H1 (cell line): ENCODE data around the gene ARHGAP26. TPM values are rescaled to one million over a fixed set of nuclear protein-coding genes. Genes with fewer than 3 reads are reported as not detected.

Experiments used
- CTCF ChIA-PET: fragments of 300-600 bp; sonication (Branson Sonifier 250); formaldehyde crosslinking; loops from one replicate; lab custom pipeline; 2021; ENCODE audit not compliant: partially characterized antibody; lab: Charles Lee
- POLR2A ChIA-PET: fragments of 300-600 bp; sonication (Branson Sonifier 250); formaldehyde crosslinking; loops from one replicate; lab custom pipeline; 2021; ENCODE audit warnings: inconsistent platforms; ENCODE audit not compliant: partially characterized antibody; lab: Charles Lee
- DNase-seq, 2 experiments: peaks; one replicate each; pipeline versions ENCODE4 v3.0.0 to v3.0.0-alpha.2; 2010 to 2022; ENCODE audit warnings: low spot score in 2 of 2, low read depth in 1 of 2, mixed read lengths in 1 of 2
- FAIRE-seq: peaks from 2 replicates; lab custom pipeline; 2011; peaks lifted over from hg19 to GRCh38; lab: Jason Lieb, UNC
- H2AFZ ChIP-seq: 2 replicates; pipeline ENCODE4 v1.8.1; 2012; ENCODE audit warnings: low read length, inconsistent platforms
- H2AK5ac ChIP-seq: 2 replicates; pipeline ENCODE4 v1.6.1; 2013; ENCODE audit warnings: low read depth, low read length
- H2BK120ac ChIP-seq: replicated peaks from 2 replicates; pipeline ENCODE3; 2013; ENCODE audit warnings: low read depth, low read length, inconsistent platforms
- H2BK12ac ChIP-seq: 2 replicates; pipeline ENCODE4 v1.6.1; 2013; ENCODE audit warnings: low read depth, low read length
- H2BK15ac ChIP-seq: 2 replicates; pipeline ENCODE4 v1.6.1; 2013; ENCODE audit warnings: low read length
- H2BK20ac ChIP-seq: 2 replicates; pipeline ENCODE4 v1.6.1; 2013; ENCODE audit warnings: low read length
- H2BK5ac ChIP-seq: 2 replicates; pipeline ENCODE4 v1.6.1; 2013; ENCODE audit warnings: low read depth, low read length
- H3K14ac ChIP-seq: 2 replicates; pipeline ENCODE4 v1.6.1; 2013; ENCODE audit warnings: inconsistent platforms; ENCODE audit not compliant: insufficient read length
- H3K18ac ChIP-seq: 2 replicates; pipeline ENCODE4 v1.6.1; 2013; ENCODE audit warnings: low read length; ENCODE audit errors: extremely low read depth
- H3K23ac ChIP-seq: 2 replicates; pipeline ENCODE4 v1.6.1; 2013; ENCODE audit warnings: inconsistent platforms; ENCODE audit not compliant: insufficient read length
- H3K23me2 ChIP-seq: 2 replicates; pipeline ENCODE4 v1.6.1; 2013; ENCODE audit warnings: low read depth, low read length
- H3K27ac ChIP-seq: 2 replicates; pipeline ENCODE4 v1.6.1; 2011; ENCODE audit warnings: low read depth, low read length, inconsistent platforms
- H3K27me3 ChIP-seq, 4 experiments: replicated peaks in 1 of 4; 1 replicate in 1 of 4; 2 replicates in 3 of 4; pipeline versions ENCODE4 v1.6.1 to v1.8.1; 2011 to 2013; ENCODE audit warnings: low read length in 3 of 4, mild to moderate bottlenecking in 3 of 4, inconsistent platforms in 2 of 4, mixed read lengths in 2 of 4, moderate library complexity in 1 of 4; ENCODE audit not compliant: control insufficient read depth in 3 of 4, insufficient read depth in 3 of 4; ENCODE audit errors: extremely low read depth in 1 of 4
- H3K36me3 ChIP-seq, 4 experiments: 2 replicates each; pipeline versions ENCODE4 v1.6.1 to v1.8.1; 2011 to 2013; ENCODE audit warnings: mild to moderate bottlenecking in 4 of 4, low read length in 3 of 4, moderate library complexity in 2 of 4, control low read depth in 1 of 4, inconsistent platforms in 1 of 4; ENCODE audit not compliant: insufficient read depth in 4 of 4, control insufficient read depth in 2 of 4
- H3K4ac ChIP-seq: replicated peaks from 2 replicates; pipeline ENCODE3; 2013; ENCODE audit warnings: low read length, low read depth, mixed read lengths, inconsistent platforms; ENCODE audit not compliant: insufficient read length
- H3K4me1 ChIP-seq, 4 experiments: replicated peaks in 1 of 4; 1 replicate in 1 of 4; 2 replicates in 3 of 4; pipeline versions ENCODE4 v1.6.1 to v1.8.1; 2011 to 2013; ENCODE audit warnings: low read length in 3 of 4, inconsistent platforms in 2 of 4, mixed read lengths in 1 of 4; ENCODE audit not compliant: insufficient read depth in 4 of 4, control insufficient read depth in 3 of 4
- H3K4me2 ChIP-seq, 2 experiments: 2 replicates each; pipeline versions ENCODE4 v1.6.1 to v1.8.1; 2011 to 2013; ENCODE audit warnings: low read depth in 2 of 2, low read length in 2 of 2, control low read depth in 1 of 2, inconsistent platforms in 1 of 2, mild to moderate bottlenecking in 1 of 2; ENCODE audit not compliant: insufficient read depth in 1 of 2
- H3K4me3 ChIP-seq, 4 experiments: fragments of 200-600, 300-600 bp in 1 of 4; sonication (generic), shearing (Covaris generic), sonication (Bioruptor Twin) in 1 of 4; 2 replicates each; pipeline versions ENCODE4 v1.5.1 to v1.8.1; 2011 to 2016; ENCODE audit warnings: low read length in 4 of 4, low read depth in 3 of 4, control low read depth in 2 of 4, inconsistent platforms in 2 of 4, mild to moderate bottlenecking in 2 of 4, mixed read lengths in 1 of 4, moderate library complexity in 1 of 4; ENCODE audit not compliant: insufficient read depth in 2 of 4; ENCODE audit errors: extremely low read depth in 1 of 4
- H3K56ac ChIP-seq: replicated peaks from 2 replicates; pipeline ENCODE3; 2013; ENCODE audit warnings: low read depth, mild to moderate bottlenecking, mixed read lengths, low read length, inconsistent platforms; ENCODE audit not compliant: insufficient read length
- H3K79me1 ChIP-seq: 2 replicates; pipeline ENCODE4 v1.6.1; 2013; ENCODE audit warnings: low read depth, low read length, control low read depth
- H3K79me2 ChIP-seq, 2 experiments: 2 replicates each; pipeline versions ENCODE4 v1.6.1 to v1.8.1; 2012 to 2013; ENCODE audit warnings: low read length in 2 of 2, mild to moderate bottlenecking in 2 of 2, inconsistent platforms in 1 of 2; ENCODE audit not compliant: insufficient read depth in 2 of 2, control insufficient read depth in 1 of 2
- H3K9ac ChIP-seq, 4 experiments: replicated peaks in 1 of 4; 1 replicate in 1 of 4; 2 replicates in 3 of 4; pipeline versions ENCODE4 v1.6.1 to v1.8.1; 2011 to 2013; ENCODE audit warnings: low read depth in 3 of 4, low read length in 3 of 4, control low read depth in 2 of 4, mild to moderate bottlenecking in 2 of 4, moderate library complexity in 2 of 4, inconsistent platforms in 1 of 4; ENCODE audit errors: extremely low read depth in 1 of 4
- H3K9me3 ChIP-seq, 2 experiments: 2 replicates each; pipeline versions ENCODE4 v1.6.1 to v1.8.1; 2012 to 2013; ENCODE audit warnings: mild to moderate bottlenecking in 2 of 2, moderate library complexity in 2 of 2, control low read depth in 1 of 2, inconsistent platforms in 1 of 2, low read depth in 1 of 2, low read length in 1 of 2, mixed read lengths in 1 of 2; ENCODE audit not compliant: insufficient read depth in 2 of 2
- H4K20me1 ChIP-seq, 2 experiments: replicated peaks in 1 of 2; 2 replicates each; pipeline versions ENCODE3 to v1.8.1; 2011 to 2013; ENCODE audit warnings: inconsistent platforms in 2 of 2, low read length in 2 of 2, mild to moderate bottlenecking in 1 of 2; ENCODE audit not compliant: insufficient read depth in 2 of 2, control insufficient read depth in 1 of 2
- H4K5ac ChIP-seq: 2 replicates; pipeline ENCODE4 v1.6.1; 2013; ENCODE audit warnings: low read length, low read depth, mixed read lengths, inconsistent platforms; ENCODE audit not compliant: insufficient read length
- H4K8ac ChIP-seq: 2 replicates; pipeline ENCODE4 v1.8.0; 2013; ENCODE audit warnings: mild to moderate bottlenecking, moderate library complexity, low read length, inconsistent platforms; ENCODE audit not compliant: insufficient read depth; ENCODE audit errors: extremely low read depth
- H4K91ac ChIP-seq: replicated peaks from 2 replicates; pipeline ENCODE3; 2013; ENCODE audit warnings: low read length, mixed read lengths, inconsistent platforms; ENCODE audit not compliant: insufficient read length
- BRCA1 ChIP-seq: IDR thresholded peaks from 2 replicates; pipeline ENCODE4 v1.6.1; 2012; ENCODE audit warnings: low read depth, low read length, improper control_type of control experiment
- CBX8 ChIP-seq: fragments of 300-800, 300-1000 bp; sonication (generic); IDR thresholded peaks from 2 replicates; pipeline ENCODE4 v1.7.1; 2016; ENCODE audit warnings: low read depth, low read length, borderline replicate concordance
- EZH2 ChIP-seq: fragments of 200-600 bp; sonication (generic); IDR thresholded peaks from 2 replicates; pipeline ENCODE4 v1.7.1; 2012; ENCODE audit warnings: low read depth, mild to moderate bottlenecking, moderate library complexity, low read length, inconsistent platforms; ENCODE audit not compliant: severe bottlenecking
- KDM4A ChIP-seq: IDR thresholded peaks from one replicate; pipeline ENCODE4 v1.7.1; 2012; ENCODE audit warnings: low read depth, mild to moderate bottlenecking, moderate library complexity, low read length, inconsistent platforms; ENCODE audit not compliant: severe bottlenecking
- SP1 ChIP-seq: IDR thresholded peaks from 2 replicates; pipeline ENCODE4 v1.6.1; 2011; ENCODE audit warnings: low read depth, low read length
- SP2 ChIP-seq: IDR thresholded peaks from 2 replicates; pipeline ENCODE4 v1.6.1; 2012; ENCODE audit warnings: mild to moderate bottlenecking, low read length, inconsistent platforms
- TBP ChIP-seq: IDR thresholded peaks from 2 replicates; pipeline ENCODE4 v1.6.1; 2011; ENCODE audit warnings: low read depth, low read length, improper control_type of control experiment
- WGBS, 2 experiments: shearing (Covaris generic) in 1 of 2; methylation state at CpG; one replicate each; pipeline versions ENCODE4 v1.1.6 to v1.1.7; 2013 to 2015; ENCODE audit warnings: low lambda C conversion rate in 2 of 2, mixed read lengths in 2 of 2, inconsistent platforms in 1 of 2, low coverage in 1 of 2, missing lambda C conversion rate in 1 of 2; ENCODE audit not compliant: insufficient replicate concordance in 2 of 2, insufficient coverage in 1 of 2, insufficient read length in 1 of 2; ENCODE audit errors: extremely low coverage in 1 of 2, missing lambda C conversion rate in 1 of 2; 5-methylcytosine and 5-hydroxymethylcytosine counted together
- polyA plus RNA-seq, 7 experiments: library from polyadenylated mRNA; depleted of rRNA in 3 of 7; stranded (reverse) in 5 of 7; unstranded in 2 of 7; fragments of >200 nt in 5 of 7; fragments of 200-250 nt in 2 of 7; gene quantifications; 1 replicate in 5 of 7; 2 replicates in 1 of 7; 4 replicates in 1 of 7; pipeline versions ENCODE4 v1.2.1 to v1.2.3, GENCODE V29; 2011 to 2013; ENCODE audit warnings: missing spikeins in 2 of 7, mixed read lengths in 2 of 7
- total RNA-seq: library from RNA; stranded (reverse); fragmentation: NEBNext Ultra II Directional; extraction: Animal tissue kit (Norgen Biotek cat#: 25700); gene quantifications from 2 replicates; pipeline ENCODE4 v1.2.1, GENCODE V29; 2021
- TF ChIP-seq, protein P1 (sequence below): IDR thresholded peaks from 2 replicates; pipeline ENCODE4 v1.6.1; 2012; ENCODE audit warnings: low read length, inconsistent platforms

Gene ARHGAP26
- total and polyA plus RNA-seq, 2 of the 8 experiments (the other 6 are each of a cell fraction or from before 2014, with no cell fraction given), result 7.1 to 24.8 TPM

DNA sequence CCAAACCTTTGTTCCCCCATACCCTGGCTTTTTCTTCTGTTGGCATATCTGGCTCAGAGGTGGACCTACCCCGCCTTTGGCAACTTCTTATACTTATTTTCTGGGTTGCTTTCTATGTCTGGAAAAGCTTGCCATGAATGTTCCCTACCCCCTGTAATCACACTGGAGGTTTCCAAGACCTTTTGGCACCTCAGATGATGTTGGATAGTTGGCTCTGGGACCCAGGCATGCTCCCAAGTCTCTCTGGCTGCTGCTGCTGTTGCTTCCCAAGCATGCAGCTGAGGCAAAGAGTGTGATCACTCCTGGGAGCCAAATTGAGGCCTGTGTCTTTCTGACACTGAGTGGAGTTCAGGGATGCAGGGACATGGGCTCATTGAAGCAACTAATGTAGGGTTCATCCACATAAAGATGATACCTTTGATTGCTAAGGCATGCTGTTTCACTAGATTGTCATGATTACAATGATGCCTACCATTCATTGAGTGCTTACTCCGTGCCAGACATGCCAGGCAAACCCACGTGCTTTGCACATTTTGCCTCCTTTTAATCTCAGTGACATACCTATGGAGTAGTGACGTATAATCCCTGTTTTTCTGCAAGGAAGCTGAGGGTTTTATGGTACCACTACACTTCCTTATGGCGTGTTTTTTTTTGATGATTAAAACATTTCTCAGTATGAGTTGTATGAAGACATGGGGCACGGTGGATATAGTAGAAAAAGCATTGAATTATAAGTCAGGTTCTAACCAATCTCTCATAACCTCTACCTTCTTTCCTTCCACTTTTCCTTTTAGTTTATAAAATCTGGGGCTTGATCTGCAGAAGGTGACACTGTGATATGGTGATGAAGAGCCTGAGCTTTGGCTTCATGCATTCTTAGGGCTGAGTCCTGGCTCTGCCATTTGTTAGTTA is 73.1 kb downstream of the ARHGAP26 start:
- ChIA-PET POLR2A (interaction anchor here (0.8 kb wide), 1 partner anchor 16 kb away, joined by 4 read pairs; no protein-coding TSS in a partner anchor), CTCF (interaction anchor here (0.9 to 3.1 kb wide), 7 partner anchors 9 to 37 kb away, joined by 3 to 10 read pairs (median 4); no protein-coding TSS in a partner anchor)
- TF ChIP-seq CBX8 (no peak), EZH2 (no peak), BRCA1 (no peak), SP2 (no peak), TBP (no peak), SP1 (no peak), KDM4A (no peak)
- TF ChIP-seq, protein P1, sequence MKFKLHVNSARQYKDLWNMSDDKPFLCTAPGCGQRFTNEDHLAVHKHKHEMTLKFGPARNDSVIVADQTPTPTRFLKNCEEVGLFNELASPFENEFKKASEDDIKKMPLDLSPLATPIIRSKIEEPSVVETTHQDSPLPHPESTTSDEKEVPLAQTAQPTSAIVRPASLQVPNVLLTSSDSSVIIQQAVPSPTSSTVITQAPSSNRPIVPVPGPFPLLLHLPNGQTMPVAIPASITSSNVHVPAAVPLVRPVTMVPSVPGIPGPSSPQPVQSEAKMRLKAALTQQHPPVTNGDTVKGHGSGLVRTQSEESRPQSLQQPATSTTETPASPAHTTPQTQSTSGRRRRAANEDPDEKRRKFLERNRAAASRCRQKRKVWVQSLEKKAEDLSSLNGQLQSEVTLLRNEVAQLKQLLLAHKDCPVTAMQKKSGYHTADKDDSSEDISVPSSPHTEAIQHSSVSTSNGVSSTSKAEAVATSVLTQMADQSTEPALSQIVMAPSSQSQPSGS, result no peak
- DNase-seq, result no peak
- Histone ChIP-seq H2BK12ac (no peak overlapping the region), H2BK120ac (no peak overlapping the region), H3K4me2 (no peak overlapping the region), H3K18ac (no peak overlapping the region), H3K14ac (no peak overlapping the region), H3K4ac (no peak overlapping the region), H3K4me1 (peaks cover 0 to 9% (median 4%) of the 10 kb centered on the region in 4 experiments; a peak in 4 of 7 replicates), H3K23me2 (no peaks in the 10 kb centered on the region), H3K27me3 (no peaks in the 10 kb centered on the region), H3K27ac (no peak overlapping the region), H3K79me2 (peaks cover 0 to 9% of the 10 kb centered on the region in 2 experiments; a peak in 3 of 4 replicates), H2BK5ac (no peak overlapping the region), H2BK20ac (no peak overlapping the region), H3K4me3 (no peak overlapping the region), H3K36me3 (no peaks in the 10 kb centered on the region), H3K9ac (no peak overlapping the region), H3K56ac (no peak overlapping the region), H2AK5ac (no peak overlapping the region), H2BK15ac (no peak overlapping the region), H2AFZ (no peak overlapping the region), H4K91ac (no peak overlapping the region), H4K20me1 (peaks cover 0 to 2% of the 10 kb centered on the region in 2 experiments), H4K8ac (no peak overlapping the region), H3K79me1 (peaks cover 5% of the 10 kb centered on the region; the same call in 1 of the 2 replicates), H3K9me3 (no peaks in the 10 kb centered on the region), H4K5ac (no peak overlapping the region), H3K23ac (no peak overlapping the region)
- WGBS, 2 experiments, result 89% methylated on average over 6 of the region's 6 CpGs; no CpG with 5 or more reads in 1 of the 2 experiments
- no peak for FAIRE-seq
